K562 (cell line): ENCODE results near the gene CDC20. TPM values are rescaled to one million over a fixed set of nuclear protein-coding genes. Genes with fewer than 3 reads are reported as not detected.

Experiments
- C11orf30 ChIP-seq: fragments of 450-650 bp; IDR thresholded peaks from 2 replicates; pipeline ENCODE4 v1.6.1; 2016; ENCODE audit warnings: low read depth, mild to moderate bottlenecking
- CBX8 ChIP-seq: fragments of 200-600 bp; sonication (generic); IDR thresholded peaks from 2 replicates; pipeline ENCODE4 v1.6.1; 2012; ENCODE audit warnings: borderline replicate concordance, mixed run types, low read depth, mild to moderate bottlenecking, moderate library complexity, mixed read lengths, low read length, control low read depth, inconsistent platforms; ENCODE audit not compliant: poor library complexity, severe bottlenecking; ENCODE audit errors: extremely low read depth
- LEF1 ChIP-seq: fragments of 450-650 bp; IDR thresholded peaks from 2 replicates; pipeline ENCODE4 v1.6.1; 2016; ENCODE audit warnings: mild to moderate bottlenecking
- MEF2A ChIP-seq: IDR thresholded peaks from 2 replicates; pipeline ENCODE4 v1.6.1; 2011; ENCODE audit warnings: low read depth, mild to moderate bottlenecking, low read length, moderate library complexity; ENCODE audit not compliant: control insufficient read depth
- POLR2AphosphoS5 ChIP-seq: IDR thresholded peaks from 2 replicates; pipeline ENCODE4 v1.6.1; 2011; ENCODE audit warnings: mild to moderate bottlenecking, low read depth, low read length, moderate library complexity; ENCODE audit not compliant: control insufficient read depth, insufficient read depth
- TCF7L2 ChIP-seq: fragments of 150-350 bp; IDR thresholded peaks from 2 replicates; pipeline ENCODE4 v1.6.1; 2016; ENCODE audit warnings: low read depth, mild to moderate bottlenecking, low read length, moderate library complexity
- ZNF316 ChIP-seq: fragments of 450-650 bp; IDR thresholded peaks from 2 replicates; pipeline ENCODE4 v1.6.1; 2016
- polyA plus RNA-seq, 8 experiments: library from polyadenylated mRNA; depleted of rRNA in 4 of 8; stranded (reverse) in 5 of 8; unstranded in 3 of 8; fragments of >200 nt; fragmentation: Nextera tagmentation in 2 of 8; fragmentation: Illumina TruSeq in 1 of 8; extraction: Ambion mirVana in 2 of 8; extraction: Trizol in 1 of 8; gene quantifications; 2 replicates each; pipeline versions ENCODE4 v1.2.1 to v1.2.3, GENCODE V29; 2011 to 2014; ENCODE audit warnings: inconsistent platforms in 1 of 8, missing spikeins in 1 of 8
- total RNA-seq, 7 experiments: library from RNA; depleted of rRNA in 6 of 7; stranded (reverse); fragments of >200 nt in 6 of 7; fragmentation: Illumina TruSeq in 2 of 7; extraction: Trizol in 2 of 7; gene quantifications; 2 replicates each; pipeline versions ENCODE4 v1.2.1 to v1.2.3, GENCODE V29; 2011 to 2021; ENCODE audit warnings: low replicate concordance in 1 of 7
- TF ChIP-seq, protein P1 (sequence below): fragments of 450-650 bp; IDR thresholded peaks from 2 replicates; pipeline ENCODE4 v1.6.1; 2018; ENCODE audit not compliant: partially characterized antibody
- TF ChIP-seq, protein P2 (sequence below): fragments of 450-650 bp; IDR thresholded peaks from 2 replicates; pipeline ENCODE4 v1.6.1; 2016; ENCODE audit warnings: mild to moderate bottlenecking, moderate library complexity
- TF ChIP-seq, protein P3 (sequence below): sonication (generic); formaldehyde crosslinking; IDR thresholded peaks from 2 replicates; pipeline ENCODE4 v1.9.0; 2022; ENCODE audit warnings: mild to moderate bottlenecking, missing genetic modification reagents

CDC20 gene
- total and polyA plus RNA-seq, 9 of the 15 experiments (the other 6 are each of a cell fraction or from before 2014, with no cell fraction given) = 45.2 to 224 (median 121) TPM

DNA sequence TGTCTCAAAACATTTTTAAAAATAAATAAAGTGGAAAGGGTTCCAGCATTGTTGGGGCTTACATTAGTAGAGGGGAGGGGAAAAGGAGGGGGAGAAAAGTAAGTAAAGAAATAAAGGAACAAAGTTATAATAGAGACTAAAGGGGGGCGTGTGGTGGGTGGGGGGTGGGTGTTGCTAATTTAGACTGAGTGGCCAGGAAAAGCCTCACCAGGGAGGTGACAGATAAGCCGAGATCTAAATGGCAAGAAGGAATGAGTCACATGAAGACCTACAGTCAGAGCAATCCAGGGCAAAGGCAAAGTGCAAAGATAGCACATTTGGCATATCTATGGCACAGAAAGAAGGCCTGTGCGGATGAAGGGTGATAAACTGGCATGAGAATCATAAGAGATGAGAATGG lies 13.7 kb upstream of the CDC20 start (continued):
- TF ChIP-seq, protein P1, sequence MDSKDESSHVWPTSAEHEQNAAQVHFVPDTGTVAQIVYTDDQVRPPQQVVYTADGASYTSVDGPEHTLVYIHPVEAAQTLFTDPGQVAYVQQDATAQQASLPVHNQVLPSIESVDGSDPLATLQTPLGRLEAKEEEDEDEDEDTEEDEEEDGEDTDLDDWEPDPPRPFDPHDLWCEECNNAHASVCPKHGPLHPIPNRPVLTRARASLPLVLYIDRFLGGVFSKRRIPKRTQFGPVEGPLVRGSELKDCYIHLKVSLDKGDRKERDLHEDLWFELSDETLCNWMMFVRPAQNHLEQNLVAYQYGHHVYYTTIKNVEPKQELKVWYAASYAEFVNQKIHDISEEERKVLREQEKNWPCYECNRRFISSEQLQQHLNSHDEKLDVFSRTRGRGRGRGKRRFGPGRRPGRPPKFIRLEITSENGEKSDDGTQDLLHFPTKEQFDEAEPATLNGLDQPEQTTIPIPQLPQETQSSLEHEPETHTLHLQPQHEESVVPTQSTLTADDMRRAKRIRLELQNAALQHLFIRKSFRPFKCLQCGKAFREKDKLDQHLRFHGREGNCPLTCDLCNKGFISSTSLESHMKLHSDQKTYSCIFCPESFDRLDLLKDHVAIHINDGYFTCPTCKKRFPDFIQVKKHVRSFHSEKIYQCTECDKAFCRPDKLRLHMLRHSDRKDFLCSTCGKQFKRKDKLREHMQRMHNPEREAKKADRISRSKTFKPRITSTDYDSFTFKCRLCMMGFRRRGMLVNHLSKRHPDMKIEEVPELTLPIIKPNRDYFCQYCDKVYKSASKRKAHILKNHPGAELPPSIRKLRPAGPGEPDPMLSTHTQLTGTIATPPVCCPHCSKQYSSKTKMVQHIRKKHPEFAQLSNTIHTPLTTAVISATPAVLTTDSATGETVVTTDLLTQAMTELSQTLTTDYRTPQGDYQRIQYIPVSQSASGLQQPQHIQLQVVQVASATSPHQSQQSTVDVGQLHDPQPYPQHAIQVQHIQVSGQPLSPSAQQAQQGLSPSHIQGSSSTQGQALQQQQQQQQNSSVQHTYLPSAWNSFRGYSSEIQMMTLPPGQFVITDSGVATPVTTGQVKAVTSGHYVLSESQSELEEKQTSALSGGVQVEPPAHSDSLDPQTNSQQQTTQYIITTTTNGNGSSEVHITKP = peak; percentile 68
- peak; percentile 36; the same call in 1 of the 2 replicates for TF ChIP-seq LEF1
- TF ChIP-seq, protein P2, sequence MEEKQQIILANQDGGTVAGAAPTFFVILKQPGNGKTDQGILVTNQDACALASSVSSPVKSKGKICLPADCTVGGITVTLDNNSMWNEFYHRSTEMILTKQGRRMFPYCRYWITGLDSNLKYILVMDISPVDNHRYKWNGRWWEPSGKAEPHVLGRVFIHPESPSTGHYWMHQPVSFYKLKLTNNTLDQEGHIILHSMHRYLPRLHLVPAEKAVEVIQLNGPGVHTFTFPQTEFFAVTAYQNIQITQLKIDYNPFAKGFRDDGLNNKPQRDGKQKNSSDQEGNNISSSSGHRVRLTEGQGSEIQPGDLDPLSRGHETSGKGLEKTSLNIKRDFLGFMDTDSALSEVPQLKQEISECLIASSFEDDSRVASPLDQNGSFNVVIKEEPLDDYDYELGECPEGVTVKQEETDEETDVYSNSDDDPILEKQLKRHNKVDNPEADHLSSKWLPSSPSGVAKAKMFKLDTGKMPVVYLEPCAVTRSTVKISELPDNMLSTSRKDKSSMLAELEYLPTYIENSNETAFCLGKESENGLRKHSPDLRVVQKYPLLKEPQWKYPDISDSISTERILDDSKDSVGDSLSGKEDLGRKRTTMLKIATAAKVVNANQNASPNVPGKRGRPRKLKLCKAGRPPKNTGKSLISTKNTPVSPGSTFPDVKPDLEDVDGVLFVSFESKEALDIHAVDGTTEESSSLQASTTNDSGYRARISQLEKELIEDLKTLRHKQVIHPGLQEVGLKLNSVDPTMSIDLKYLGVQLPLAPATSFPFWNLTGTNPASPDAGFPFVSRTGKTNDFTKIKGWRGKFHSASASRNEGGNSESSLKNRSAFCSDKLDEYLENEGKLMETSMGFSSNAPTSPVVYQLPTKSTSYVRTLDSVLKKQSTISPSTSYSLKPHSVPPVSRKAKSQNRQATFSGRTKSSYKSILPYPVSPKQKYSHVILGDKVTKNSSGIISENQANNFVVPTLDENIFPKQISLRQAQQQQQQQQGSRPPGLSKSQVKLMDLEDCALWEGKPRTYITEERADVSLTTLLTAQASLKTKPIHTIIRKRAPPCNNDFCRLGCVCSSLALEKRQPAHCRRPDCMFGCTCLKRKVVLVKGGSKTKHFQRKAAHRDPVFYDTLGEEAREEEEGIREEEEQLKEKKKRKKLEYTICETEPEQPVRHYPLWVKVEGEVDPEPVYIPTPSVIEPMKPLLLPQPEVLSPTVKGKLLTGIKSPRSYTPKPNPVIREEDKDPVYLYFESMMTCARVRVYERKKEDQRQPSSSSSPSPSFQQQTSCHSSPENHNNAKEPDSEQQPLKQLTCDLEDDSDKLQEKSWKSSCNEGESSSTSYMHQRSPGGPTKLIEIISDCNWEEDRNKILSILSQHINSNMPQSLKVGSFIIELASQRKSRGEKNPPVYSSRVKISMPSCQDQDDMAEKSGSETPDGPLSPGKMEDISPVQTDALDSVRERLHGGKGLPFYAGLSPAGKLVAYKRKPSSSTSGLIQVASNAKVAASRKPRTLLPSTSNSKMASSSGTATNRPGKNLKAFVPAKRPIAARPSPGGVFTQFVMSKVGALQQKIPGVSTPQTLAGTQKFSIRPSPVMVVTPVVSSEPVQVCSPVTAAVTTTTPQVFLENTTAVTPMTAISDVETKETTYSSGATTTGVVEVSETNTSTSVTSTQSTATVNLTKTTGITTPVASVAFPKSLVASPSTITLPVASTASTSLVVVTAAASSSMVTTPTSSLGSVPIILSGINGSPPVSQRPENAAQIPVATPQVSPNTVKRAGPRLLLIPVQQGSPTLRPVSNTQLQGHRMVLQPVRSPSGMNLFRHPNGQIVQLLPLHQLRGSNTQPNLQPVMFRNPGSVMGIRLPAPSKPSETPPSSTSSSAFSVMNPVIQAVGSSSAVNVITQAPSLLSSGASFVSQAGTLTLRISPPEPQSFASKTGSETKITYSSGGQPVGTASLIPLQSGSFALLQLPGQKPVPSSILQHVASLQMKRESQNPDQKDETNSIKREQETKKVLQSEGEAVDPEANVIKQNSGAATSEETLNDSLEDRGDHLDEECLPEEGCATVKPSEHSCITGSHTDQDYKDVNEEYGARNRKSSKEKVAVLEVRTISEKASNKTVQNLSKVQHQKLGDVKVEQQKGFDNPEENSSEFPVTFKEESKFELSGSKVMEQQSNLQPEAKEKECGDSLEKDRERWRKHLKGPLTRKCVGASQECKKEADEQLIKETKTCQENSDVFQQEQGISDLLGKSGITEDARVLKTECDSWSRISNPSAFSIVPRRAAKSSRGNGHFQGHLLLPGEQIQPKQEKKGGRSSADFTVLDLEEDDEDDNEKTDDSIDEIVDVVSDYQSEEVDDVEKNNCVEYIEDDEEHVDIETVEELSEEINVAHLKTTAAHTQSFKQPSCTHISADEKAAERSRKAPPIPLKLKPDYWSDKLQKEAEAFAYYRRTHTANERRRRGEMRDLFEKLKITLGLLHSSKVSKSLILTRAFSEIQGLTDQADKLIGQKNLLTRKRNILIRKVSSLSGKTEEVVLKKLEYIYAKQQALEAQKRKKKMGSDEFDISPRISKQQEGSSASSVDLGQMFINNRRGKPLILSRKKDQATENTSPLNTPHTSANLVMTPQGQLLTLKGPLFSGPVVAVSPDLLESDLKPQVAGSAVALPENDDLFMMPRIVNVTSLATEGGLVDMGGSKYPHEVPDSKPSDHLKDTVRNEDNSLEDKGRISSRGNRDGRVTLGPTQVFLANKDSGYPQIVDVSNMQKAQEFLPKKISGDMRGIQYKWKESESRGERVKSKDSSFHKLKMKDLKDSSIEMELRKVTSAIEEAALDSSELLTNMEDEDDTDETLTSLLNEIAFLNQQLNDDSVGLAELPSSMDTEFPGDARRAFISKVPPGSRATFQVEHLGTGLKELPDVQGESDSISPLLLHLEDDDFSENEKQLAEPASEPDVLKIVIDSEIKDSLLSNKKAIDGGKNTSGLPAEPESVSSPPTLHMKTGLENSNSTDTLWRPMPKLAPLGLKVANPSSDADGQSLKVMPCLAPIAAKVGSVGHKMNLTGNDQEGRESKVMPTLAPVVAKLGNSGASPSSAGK = no peak
- TF ChIP-seq, protein P3, sequence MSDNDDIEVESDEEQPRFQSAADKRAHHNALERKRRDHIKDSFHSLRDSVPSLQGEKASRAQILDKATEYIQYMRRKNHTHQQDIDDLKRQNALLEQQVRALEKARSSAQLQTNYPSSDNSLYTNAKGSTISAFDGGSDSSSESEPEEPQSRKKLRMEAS (CRISPR knock-in tag) = no peak
- peak; percentile 55; the same call in 1 of the 2 replicates for TF ChIP-seq POLR2AphosphoS5
- peak; percentile 73 for TF ChIP-seq MEF2A
- no peak for TF ChIP-seq CBX8
- peak; percentile 90 for TF ChIP-seq ZNF316
- TF ChIP-seq C11orf30 = peak; percentile 82
- no peak for TF ChIP-seq TCF7L2
